ENCODE results near the gene LTB4R2. TPM values are rescaled to one million over a fixed set of nuclear protein-coding genes. Genes with fewer than 3 reads are reported as not detected.

The LTB4R2 gene
- polyA plus RNA-seq, 2 of the 4 experiments (the other 2 are of a cell fraction), result 5.8 to 8.6 TPM

GRCh38 chr14:24299255-24300191, 10.4 kb upstream of the LTB4R2 start, which contains the start of the genes DHRS1 and NOP9:
DHRS1 (minus strand) TSS chr14:24299780; CDS start chr14:24299106, 674 bp downstream.
NOP9 (plus strand) TSS chr14:24299850; CDS start chr14:24299955, 105 bp downstream.
- WGBS (ENCODE audit: missing lambda C conversion rate), result 2% methylated on average over 26 of the region's 75 CpGs
- DNase-seq (ENCODE audit: low read depth in 1 of 2, low spot score in 1 of 2) (peak; percentile 87 to 91), ATAC-seq (peak; percentile 62 to 82), FAIRE-seq (no peak)
- peak within 1 kb of the TSS; percentile 81 for H3K4me3 ChIP-seq
- peak within 1 kb of the TSS; percentile 82 to 92 for H3K27ac ChIP-seq
- peaks cover 15% of the 10 kb centered on the region; the same call in 2 of the 3 replicates for H3K4me1 ChIP-seq
- H3K9me3 ChIP-seq, result no peaks in the 10 kb centered on the region
- POLR2A ChIA-PET, result interaction anchor here (1.0 to 3.4 kb wide), 8 partner anchors 8 to 132 kb away, joined by 4 to 53 read pairs (median 6); partner anchors contain the start of genes CHMP4A, CIDEB, KHNYN and RABGGTA
- H3K4me2 ChIP-seq, result peak within 1 kb of the TSS; percentile 81
- CTCF ChIA-PET, result interaction anchor here (0.9 to 46.6 kb wide), 8 partner anchors 11 to 130 kb away, joined by 3 to 1142 read pairs (median 70); partner anchors contain the start of genes CBLN3, CIDEB, KHNYN and LTB4R
- no peak for TF ChIP-seq HMGXB4 (CRISPR knock-in tag; IDR thresholded peaks at IDR 0.05; ENCODE audit: borderline replicate concordance)
- TF ChIP-seq CBX8 (IDR thresholded peaks at IDR 0.05), result no peak
- no peak for TF ChIP-seq ZNF302 (CRISPR knock-in tag; IDR thresholded peaks at IDR 0.05)
- no peak for TF ChIP-seq EHMT2 (IDR thresholded peaks at IDR 0.05; ENCODE audit: low read depth)
- no peak for TF ChIP-seq KDM1A (IDR thresholded peaks at IDR 0.05; ENCODE audit: low read depth)
- no peak for TF ChIP-seq FOXS1 (CRISPR knock-in tag; IDR thresholded peaks at IDR 0.05)
- no peak for TF ChIP-seq TFCP2L1 (CRISPR knock-in tag; IDR thresholded peaks at IDR 0.05)
- no peak for TF ChIP-seq CEBPB (IDR thresholded peaks at IDR 0.05)
- TF ChIP-seq HOXB5 (CRISPR knock-in tag; IDR thresholded peaks at IDR 0.05), result no peak
- no peak for TF ChIP-seq SMC3 (IDR thresholded peaks at IDR 0.05)
- TF ChIP-seq HEYL (CRISPR knock-in tag; IDR thresholded peaks at IDR 0.05), result no peak
- TF ChIP-seq EHF (CRISPR knock-in tag; IDR thresholded peaks at IDR 0.05), result no peak
- TF ChIP-seq, protein P1, sequence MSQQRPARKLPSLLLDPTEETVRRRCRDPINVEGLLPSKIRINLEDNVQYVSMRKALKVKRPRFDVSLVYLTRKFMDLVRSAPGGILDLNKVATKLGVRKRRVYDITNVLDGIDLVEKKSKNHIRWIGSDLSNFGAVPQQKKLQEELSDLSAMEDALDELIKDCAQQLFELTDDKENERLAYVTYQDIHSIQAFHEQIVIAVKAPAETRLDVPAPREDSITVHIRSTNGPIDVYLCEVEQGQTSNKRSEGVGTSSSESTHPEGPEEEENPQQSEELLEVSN (IDR thresholded peaks at IDR 0.05; ENCODE audit: borderline replicate concordance, low read depth), result no peak
- TF ChIP-seq, protein P2, sequence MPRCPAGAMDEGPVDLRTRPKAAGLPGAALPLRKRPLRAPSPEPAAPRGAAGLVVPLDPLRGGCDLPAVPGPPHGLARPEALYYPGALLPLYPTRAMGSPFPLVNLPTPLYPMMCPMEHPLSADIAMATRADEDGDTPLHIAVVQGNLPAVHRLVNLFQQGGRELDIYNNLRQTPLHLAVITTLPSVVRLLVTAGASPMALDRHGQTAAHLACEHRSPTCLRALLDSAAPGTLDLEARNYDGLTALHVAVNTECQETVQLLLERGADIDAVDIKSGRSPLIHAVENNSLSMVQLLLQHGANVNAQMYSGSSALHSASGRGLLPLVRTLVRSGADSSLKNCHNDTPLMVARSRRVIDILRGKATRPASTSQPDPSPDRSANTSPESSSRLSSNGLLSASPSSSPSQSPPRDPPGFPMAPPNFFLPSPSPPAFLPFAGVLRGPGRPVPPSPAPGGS (IDR thresholded peaks at IDR 0.05), result 0 out of 3 replicates have a peak, but pooled peaks have one; percentile 49
- TF ChIP-seq, protein P3, sequence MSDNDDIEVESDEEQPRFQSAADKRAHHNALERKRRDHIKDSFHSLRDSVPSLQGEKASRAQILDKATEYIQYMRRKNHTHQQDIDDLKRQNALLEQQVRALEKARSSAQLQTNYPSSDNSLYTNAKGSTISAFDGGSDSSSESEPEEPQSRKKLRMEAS (IDR thresholded peaks at IDR 0.05), result peak; percentile 86
- TF ChIP-seq HDAC2 (IDR thresholded peaks at IDR 0.05), result no peak; the same call in 1 of the 2 replicates
- TF ChIP-seq ZSCAN20 (CRISPR knock-in tag; IDR thresholded peaks at IDR 0.05), result no peak
- no peak for TF ChIP-seq MAFK (IDR thresholded peaks at IDR 0.05; ENCODE audit: partially characterized antibody)
- no peak for TF ChIP-seq FOSB (CRISPR knock-in tag; IDR thresholded peaks at IDR 0.05)
- no peak for TF ChIP-seq JUNB (IDR thresholded peaks at IDR 0.05)
- TF ChIP-seq, protein P4, sequence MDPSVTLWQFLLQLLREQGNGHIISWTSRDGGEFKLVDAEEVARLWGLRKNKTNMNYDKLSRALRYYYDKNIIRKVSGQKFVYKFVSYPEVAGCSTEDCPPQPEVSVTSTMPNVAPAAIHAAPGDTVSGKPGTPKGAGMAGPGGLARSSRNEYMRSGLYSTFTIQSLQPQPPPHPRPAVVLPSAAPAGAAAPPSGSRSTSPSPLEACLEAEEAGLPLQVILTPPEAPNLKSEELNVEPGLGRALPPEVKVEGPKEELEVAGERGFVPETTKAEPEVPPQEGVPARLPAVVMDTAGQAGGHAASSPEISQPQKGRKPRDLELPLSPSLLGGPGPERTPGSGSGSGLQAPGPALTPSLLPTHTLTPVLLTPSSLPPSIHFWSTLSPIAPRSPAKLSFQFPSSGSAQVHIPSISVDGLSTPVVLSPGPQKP (IDR thresholded peaks at IDR 0.05; ENCODE audit: low read depth, low read length), result no peak
- no peak for TF ChIP-seq RAD21 (conservative IDR thresholded peaks at IDR 0.05 in 1 of 2, IDR thresholded peaks at IDR 0.05 in 1 of 2)
- TF ChIP-seq MYC (IDR thresholded peaks at IDR 0.05; ENCODE audit: borderline replicate concordance, low read length), result peak; percentile 55; the same call in 1 of the 2 replicates
- no peak for TF ChIP-seq POLR2AphosphoS2 (conservative IDR thresholded peaks at IDR 0.05; ENCODE audit: low read length)
- TF ChIP-seq HOXB13 (CRISPR knock-in tag; IDR thresholded peaks at IDR 0.05; ENCODE audit: low read depth), result no peak
- peak; percentile 45; the same call in 1 of the 2 replicates for TF ChIP-seq MAZ (IDR thresholded peaks at IDR 0.05; ENCODE audit: borderline replicate concordance, low read depth, low read length)
- no peak for TF ChIP-seq HES2 (IDR thresholded peaks at IDR 0.05)
- no peak for TF ChIP-seq NR3C1 (IDR thresholded peaks at IDR 0.05)
- TF ChIP-seq FOSL2 (IDR thresholded peaks at IDR 0.05), result no peak
- TF ChIP-seq FOSL2 (CRISPR knock-in tag; IDR thresholded peaks at IDR 0.05), result peak; percentile 40; the same call in 1 of the 2 replicates
- no peak for TF ChIP-seq EP300 (IDR thresholded peaks at IDR 0.05)
- TF ChIP-seq ZC3H11A (IDR thresholded peaks at IDR 0.05), result no peak
- TF ChIP-seq HOXA7 (CRISPR knock-in tag; IDR thresholded peaks at IDR 0.05), result no peak
- no peak for TF ChIP-seq TP53 (CRISPR knock-in tag; IDR thresholded peaks at IDR 0.05)
- TF ChIP-seq CHD4 (IDR thresholded peaks at IDR 0.05; ENCODE audit: borderline replicate concordance), result no peak
- TF ChIP-seq ZFP36 (IDR thresholded peaks at IDR 0.05; ENCODE audit: borderline replicate concordance, partially characterized antibody), result no peak
- no peak for TF ChIP-seq ESRRA (IDR thresholded peaks at IDR 0.05; ENCODE audit: borderline replicate concordance, low read length)
